H1 (cell line): ENCODE measurements around the gene TBCB. TPM values are rescaled to one million over a fixed set of nuclear protein-coding genes. Genes with fewer than 3 reads are reported as not detected.

Source experiments
- BACH1 ChIP-seq: IDR thresholded peaks from 2 replicates; pipeline ENCODE4 v1.6.1; 2012; ENCODE audit warnings: low read length, improper control_type of control experiment
- CBX5 ChIP-seq: fragments of 300-800, 300-1000 bp; sonication (generic); IDR thresholded peaks from 2 replicates; pipeline ENCODE4 v1.7.1; 2016; ENCODE audit warnings: antibody characterized with exemption, low read length, low read depth
- NANOG ChIP-seq: IDR thresholded peaks from 2 replicates; pipeline ENCODE4 v1.6.1; 2011; ENCODE audit warnings: low read length, low read depth, mild to moderate bottlenecking, inconsistent platforms; ENCODE audit not compliant: insufficient read depth, poor library complexity, severe bottlenecking
- PHF8 ChIP-seq: fragments of 200-600 bp; sonication (generic); conservative IDR thresholded peaks from 2 replicates; pipeline ENCODE4 v1.7.1; 2012; ENCODE audit warnings: low read depth, mild to moderate bottlenecking, inconsistent platforms, low read length, moderate library complexity
- RXRA ChIP-seq: IDR thresholded peaks from 2 replicates; pipeline ENCODE4 v1.6.1; 2011; ENCODE audit warnings: low read depth, mild to moderate bottlenecking, low read length, moderate library complexity; ENCODE audit not compliant: insufficient read depth
- SIRT6 ChIP-seq: IDR thresholded peaks from one replicate; pipeline ENCODE4 v1.7.1; 2012; ENCODE audit warnings: low read length, inconsistent platforms
- SP1 ChIP-seq: IDR thresholded peaks from 2 replicates; pipeline ENCODE4 v1.6.1; 2011; ENCODE audit warnings: low read depth, low read length
- TAF1 ChIP-seq: IDR thresholded peaks from 2 replicates; pipeline ENCODE4 v1.6.1; 2011; ENCODE audit warnings: mild to moderate bottlenecking, low read depth, low read length
- polyA plus RNA-seq, 7 experiments: library from polyadenylated mRNA; depleted of rRNA in 3 of 7; stranded (reverse) in 5 of 7; unstranded in 2 of 7; fragments of >200 nt in 5 of 7; fragments of 200-250 nt in 2 of 7; gene quantifications; 1 replicate in 5 of 7; 2 replicates in 1 of 7; 4 replicates in 1 of 7; pipeline versions ENCODE4 v1.2.1 to v1.2.3, GENCODE V29; 2011 to 2013; ENCODE audit warnings: missing spikeins in 2 of 7, mixed read lengths in 2 of 7
- total RNA-seq: library from RNA; stranded (reverse); fragmentation: NEBNext Ultra II Directional; extraction: Animal tissue kit (Norgen Biotek cat#: 25700); gene quantifications from 2 replicates; pipeline ENCODE4 v1.2.1, GENCODE V29; 2021

Gene TBCB
- total and polyA plus RNA-seq, 2 of the 8 experiments (the other 6 are each of a cell fraction or from before 2014, with no cell fraction given) = 153 to 286 TPM

DNA sequence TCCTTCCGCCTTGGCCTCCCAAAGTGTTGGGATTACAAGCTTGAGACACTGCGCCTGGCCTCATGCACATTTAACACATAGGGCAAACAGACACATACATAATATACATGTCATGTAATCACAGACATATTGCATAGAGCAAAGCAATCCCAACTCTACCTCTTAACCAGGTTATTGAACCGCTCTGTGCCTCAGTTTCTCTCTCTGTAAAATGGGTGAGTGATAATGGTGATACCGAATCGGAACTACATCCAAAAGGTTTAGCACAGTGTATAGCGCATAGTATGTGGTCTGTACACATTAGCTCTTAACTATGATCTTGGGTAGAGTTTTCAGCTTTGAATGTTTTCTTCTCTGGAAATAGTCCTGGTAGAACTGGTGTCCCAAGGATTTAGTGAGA is 29.4 kb downstream of the TBCB start (continued):
- TF ChIP-seq NANOG (no peak), SP1 (no peak), RXRA (no peak), TAF1 (no peak), CBX5 (no peak), PHF8 (no peak), BACH1 (no peak), SIRT6 (no peak)
